NCI-H1436 (cell line): ENCODE measurements around the gene KDM4B.

Experiments used
- DNase-seq: peaks from one replicate; lab custom pipeline; 2025; lab: John Stamatoyannopoulos, UW

The KDM4B gene

DNA sequence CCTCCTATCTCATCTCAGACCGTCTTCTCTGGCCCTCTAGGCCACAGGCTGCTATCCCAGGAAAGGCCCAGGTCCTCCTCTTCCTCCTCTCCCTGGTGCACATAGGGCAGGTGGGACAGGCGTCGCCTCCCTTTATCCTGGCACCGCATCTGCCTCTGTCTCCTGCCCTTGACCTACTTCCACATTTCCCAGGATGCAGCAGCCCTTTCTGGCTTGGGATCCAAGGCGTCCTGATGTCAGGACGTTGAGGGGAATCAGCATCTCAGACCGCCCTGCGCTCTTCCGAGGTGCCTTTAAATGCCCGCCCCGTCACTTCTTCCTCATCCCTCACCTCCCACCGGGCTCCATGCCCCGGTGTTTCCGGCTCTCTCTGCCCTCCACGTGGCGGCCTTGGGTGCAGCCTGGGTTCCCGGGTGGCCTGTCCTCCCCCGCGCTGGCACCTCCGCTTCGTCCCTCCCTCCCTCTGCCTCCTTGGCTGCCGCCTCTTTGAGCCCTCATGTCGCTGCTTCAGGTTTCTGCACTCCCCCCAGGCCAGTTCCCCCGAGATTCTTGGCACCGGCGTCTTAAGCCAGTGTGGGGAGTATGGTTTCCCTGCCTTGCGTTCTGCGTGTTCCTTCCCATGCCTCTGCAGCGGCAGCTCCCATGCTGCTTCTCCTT, 66.3 kb downstream of the KDM4B start:
- no peak for DNase-seq

DNA sequence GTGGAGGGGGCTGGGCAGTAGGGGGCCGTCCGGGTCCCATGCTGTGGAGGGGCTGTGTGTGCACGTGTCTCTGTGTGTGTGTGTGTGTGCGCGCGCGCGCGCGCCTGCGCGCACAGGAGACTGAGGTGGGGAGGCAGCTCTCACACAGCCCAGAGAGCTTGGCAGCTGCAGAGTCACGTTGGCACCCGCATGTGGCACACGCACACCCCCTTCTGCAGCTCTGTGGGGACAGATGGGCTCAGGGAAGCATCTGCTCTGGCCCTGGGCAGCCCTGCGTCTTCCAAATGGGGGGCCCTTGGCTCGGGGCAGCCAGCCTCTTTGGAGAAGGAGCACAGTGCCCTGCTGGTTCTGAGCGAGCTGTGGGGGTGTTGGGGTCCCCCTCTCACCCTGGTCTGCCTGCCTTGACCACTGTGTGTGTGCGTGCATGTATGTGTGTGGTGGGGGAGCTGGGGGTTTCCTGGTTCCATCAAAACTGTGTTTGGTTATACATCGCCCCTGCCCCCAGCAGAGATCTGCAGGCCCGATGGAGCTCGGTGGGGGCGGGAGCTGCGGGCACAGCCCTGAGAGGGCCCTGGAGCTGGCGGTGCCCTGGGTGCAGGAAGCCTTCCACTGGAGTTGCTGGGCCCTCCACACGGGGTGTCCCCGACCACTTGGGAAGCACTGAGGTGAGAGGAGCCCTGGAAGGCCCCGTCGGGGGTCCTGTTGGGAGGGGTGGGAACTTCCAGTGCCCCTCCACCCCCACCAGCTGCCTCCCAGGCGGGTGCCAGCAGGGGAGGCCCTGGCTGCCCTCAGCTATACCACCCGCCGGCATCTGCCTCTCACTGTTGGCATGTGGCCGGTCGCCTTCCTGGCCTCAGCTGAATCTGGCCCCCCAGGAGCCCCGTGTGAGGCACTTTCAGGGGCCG, 67.1 kb downstream of the KDM4B start:
- DNase-seq, result no peak

DNA sequence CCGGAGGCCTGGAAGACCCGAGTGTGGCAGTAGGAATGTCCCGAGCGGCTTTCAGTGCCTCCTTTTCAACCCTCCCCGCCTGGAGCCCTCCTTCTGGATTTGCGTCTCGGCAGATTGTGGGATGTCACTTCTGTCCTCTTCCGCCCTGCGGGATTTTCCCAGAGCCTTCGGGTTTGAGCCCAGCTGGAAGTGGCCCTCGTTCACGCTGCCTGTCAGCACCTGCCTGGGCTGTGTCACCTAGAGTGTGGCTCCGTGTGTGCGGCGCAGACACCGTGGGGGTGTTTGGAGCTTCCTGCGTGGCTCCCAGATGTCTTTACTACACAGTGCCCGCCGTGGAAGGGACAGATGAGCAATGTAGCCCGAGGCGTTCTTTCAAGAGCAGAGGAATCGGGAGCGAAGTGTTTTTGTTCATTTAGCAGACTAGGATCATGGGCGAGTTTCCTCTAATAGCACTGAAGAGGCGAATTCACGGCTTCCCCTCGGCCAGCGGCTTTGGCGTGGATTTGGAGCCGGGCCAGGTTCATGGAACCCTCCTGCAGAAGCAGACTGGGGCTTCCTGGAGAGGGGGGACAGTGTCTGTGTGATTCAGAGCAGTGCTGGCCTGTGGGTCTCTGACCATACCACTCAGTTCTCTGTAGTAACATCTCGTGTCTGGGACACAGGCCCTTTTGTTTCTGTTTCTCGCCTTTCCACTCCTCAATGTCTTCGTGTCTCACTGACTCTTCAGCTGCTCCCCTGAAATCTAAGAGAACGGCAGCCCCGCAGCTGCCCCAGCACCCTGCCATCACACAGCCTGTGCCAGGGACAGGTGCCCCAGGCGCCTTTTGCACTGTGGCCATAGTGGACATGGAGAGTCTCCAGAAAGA, 68.0 kb downstream of the KDM4B start:
- no peak for DNase-seq

DNA sequence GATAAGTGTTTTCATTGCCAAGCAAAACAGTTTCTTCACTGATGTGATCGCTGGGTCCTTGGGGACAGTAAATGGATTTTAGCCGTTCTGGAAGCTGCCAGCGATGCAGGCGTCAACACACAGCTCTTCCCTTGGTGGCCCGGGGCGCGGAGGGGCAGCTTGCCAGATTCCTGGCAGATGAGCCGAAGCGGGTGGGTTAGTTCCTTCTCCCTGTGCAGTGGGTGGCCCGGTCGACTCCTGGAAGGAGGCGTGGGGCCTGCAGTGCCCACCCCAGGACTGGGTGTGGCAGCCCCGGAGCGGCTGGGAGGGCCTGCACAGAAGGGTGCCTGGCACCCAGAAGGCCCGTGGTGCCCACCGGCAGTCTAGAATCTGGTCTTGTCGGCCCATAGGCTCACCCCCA, 69.0 kb downstream of the KDM4B start:
- peak; percentile 75 for DNase-seq

DNA sequence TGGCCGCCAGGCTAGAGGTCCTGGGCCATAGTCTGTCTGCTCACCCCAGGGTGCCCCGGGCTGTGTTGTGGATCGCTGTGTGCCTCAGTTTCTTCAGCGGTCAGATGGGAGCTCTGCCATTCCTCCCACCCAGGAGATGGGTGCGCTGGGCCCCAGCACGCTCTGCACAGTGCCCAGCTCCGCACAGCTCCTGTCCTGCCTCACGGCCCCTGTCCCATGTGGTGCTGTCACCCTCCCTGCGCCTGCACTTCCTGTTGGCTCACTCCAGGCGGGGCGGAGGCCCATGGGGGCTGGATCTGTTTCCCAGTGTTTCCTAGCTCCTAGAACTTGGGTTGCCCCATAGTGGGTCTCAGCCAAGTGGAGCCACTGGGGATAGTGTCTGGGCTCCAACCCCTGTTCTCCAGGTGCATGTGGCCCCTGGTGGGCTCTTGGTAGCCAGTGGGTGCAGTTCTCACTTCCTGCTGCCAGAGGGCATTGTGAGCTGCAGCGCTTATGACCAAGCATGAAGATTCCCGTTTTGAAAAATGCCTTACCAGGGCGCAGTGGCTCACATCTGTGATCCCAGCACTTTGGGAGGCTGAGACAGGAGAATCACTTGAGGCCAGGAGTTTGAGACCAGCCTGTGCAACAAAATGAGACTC, 69.8 kb downstream of the KDM4B start:
- no peak for DNase-seq

DNA sequence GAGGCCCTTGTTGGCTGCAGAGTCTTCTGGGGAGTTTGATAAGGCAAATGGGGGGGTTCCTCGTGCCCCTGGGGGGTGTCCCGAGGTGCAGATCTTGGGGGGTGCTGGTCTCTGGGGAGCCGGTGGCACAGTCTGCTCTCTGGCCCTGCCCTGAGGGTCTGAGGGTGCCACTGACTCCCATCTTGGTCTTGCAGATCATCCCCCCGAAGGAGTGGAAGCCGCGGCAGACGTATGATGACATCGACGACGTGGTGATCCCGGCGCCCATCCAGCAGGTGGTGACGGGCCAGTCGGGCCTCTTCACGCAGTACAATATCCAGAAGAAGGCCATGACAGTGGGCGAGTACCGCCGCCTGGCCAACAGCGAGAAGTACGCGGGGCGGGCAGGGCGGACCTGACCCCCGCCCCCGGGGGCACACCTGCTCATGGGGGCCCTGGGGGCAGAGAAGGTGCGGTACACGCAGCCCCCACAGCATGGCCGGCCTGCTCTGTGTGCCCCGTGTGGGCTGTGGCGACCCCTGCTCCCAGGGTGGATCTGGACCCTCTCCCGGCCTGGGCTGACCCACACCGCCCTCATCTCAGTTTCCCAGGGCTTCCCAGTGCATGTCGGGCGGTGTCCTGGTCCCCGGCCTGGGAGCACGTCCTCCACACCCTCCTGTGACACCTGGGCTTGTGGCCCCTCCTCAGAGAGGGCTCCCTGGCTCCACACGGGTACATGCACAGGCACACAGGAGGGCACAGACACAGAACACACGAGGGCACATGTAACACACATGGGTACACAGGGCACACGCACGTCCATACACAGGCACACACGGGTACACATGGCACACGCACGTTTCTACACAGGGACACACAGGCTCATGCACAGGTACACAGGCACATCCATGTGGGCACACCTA, 71.0 kb downstream of the KDM4B start:
- no peak for DNase-seq

DNA sequence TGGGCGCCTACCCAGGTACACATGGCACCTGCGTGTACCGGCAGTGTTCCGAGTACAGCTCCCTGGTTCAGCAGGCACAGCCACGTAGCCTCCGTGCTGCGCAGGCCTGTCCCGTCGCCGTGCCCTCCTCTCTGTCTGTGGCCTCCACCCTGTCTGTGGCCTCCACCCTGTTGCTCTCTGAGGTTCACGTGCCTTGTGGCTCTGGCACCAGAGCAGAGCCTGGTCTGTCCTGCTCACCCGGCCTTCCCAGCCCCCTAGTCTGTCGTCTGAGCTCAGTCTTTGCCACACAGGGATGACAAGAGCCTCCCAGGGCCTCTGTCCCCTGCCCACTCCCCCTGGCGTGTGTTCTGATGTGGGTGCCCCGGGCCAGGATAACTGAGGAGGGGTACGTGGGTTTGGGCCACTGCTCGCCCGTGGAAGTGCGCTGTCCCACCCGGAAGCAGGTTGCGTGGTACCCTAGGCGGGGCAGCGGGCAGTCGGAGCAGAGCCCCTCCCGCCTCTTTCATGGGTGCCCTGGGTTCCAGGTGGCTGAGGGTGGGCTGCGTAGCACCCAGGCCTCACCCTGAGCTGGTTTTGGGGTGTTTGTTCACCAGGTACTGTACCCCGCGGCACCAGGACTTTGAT, 71.7 kb downstream of the KDM4B start:
- no peak for DNase-seq

DNA sequence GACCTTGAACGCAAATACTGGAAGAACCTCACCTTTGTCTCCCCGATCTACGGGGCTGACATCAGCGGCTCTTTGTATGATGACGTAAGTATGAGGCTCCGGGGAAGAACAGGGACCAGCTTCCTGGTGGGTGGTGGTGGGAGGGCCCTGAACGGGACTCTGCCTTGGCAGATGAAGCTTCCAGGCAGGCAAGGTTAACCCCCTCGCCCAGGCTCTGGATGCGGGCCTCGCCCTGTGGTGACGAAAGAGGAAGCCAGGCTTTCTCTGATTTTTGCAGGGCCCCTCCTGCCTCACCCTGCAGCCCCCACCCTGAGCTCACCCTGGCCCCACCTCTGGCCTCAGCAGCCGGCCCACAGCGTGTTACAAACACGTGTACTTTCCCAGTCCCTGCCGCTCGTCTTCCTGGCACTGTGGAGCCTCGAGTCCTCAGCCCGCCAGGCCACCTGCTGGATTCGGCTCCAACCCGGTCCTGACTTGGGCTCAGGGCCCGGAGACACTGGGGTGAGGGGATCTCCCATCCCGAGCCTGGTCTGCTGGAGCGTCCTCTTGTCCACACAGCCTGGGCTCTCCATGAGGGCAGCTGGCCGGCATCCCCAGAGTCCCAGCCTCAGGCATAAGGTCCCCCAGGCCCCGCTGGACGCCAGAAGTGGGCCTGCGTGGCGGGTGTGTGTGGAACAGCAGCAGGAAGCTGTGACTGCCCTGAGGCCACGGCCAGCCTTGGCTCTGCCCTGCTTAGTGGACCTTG, 72.4 kb downstream of the KDM4B start:
- no peak for DNase-seq

DNA sequence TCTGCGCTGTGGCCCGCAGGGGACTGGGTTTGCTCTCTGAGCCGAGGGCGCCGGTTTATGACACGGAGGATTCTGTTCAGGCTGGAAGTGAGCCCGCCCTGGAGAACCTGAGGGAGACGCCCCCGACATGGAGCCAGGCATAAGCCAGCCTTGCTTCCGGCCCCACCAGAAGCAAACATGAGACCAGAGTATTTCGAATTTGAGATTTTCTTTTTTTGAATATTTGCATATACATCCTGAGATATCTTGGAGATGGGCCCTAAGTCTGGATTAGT, 72.9 kb downstream of the KDM4B start:
- DNase-seq, result no peak

DNA sequence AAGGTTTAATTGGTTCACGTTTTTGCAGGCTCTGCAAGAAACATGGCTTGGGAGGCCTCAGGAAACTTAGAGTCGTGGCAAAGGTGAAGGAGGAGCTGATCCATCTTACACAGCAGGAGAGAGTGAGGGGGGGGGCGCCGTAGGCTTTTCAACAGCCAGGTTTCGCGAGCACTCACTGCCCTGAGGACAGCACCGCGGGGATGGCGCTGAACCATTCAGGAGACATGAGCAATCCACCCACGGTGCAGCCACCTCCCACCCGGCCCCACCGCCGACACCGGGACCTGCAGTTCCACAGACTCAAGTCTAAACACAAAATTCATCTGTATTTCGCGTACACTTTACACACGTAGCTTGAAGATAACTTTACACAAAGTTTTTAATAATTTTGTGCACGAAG, 73.6 kb downstream of the KDM4B start:
- DNase-seq, result no peak

DNA sequence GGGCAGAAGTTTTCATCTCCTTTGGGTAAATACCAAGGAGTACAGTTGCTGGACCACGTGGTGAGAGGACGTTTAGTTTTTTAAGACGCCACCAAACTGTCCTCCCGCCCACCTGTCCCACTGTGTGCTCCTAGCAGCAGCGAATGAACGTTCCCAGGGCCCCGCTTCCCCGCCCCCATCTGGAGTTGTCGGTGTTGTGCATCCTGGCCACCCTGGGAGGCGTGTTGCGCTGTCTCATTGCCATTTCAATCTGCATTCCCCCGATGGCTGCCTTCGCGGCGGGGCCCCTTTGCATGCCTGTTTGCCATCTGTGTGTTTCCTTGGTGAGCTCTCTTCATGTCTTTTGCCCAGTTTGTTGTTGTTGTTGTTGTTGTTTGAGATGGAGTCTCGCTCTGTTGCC, 76.1 kb downstream of the KDM4B start:
- DNase-seq, result no peak

DNA sequence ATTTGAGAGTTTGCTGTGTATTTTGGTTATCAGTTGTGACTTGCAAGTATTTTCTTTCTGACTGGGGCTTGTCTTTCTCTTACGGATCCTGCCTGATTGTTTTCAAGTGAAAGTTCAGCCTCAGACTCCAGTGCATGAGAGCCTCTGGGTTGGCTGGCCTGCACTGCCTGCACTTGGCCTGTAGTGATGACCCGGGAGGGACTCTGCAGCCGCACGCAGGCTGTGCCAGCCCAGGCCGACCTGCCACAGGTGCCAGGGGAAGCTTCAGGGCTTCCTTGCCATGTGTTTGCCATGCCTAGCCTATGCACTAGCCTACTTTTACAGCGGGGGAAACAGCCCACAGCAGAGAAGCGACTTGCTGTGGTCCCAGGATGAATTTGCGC, 77.0 kb downstream of the KDM4B start:
- DNase-seq, result no peak

DNA sequence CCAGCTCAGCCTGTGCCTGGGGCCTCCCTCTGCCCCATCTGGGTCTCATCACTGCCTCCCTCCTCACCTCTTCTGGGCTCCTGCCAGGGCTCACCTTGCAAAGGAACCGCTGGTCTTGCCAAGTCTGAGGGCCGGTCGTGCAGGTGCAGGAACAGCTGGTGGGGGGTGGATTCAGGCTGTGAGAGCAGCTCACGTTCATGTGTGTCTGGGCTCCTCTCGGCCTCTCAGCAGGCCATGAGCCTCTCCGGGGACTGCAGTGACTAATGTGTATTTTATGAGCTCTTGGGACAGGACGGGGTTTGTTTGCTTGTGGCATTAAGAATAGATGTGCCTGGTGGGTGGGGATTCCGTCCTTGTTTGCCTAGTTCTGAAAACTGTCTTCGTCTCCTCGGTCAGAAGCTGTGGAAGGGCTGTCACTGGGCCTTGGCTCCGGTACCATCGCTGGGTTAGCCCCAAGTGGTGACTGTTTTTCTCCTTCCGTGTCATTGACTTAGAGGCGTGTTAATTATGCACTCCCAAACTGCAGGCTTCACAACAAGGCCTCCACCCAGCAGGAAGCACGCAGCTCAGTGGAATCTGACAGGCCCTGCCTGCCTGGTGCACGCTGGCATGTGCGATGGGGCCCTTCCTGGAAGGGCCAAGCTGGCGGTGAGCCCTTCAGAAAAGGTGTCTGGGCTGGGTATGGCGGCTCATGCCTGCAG, 77.6 kb downstream of the KDM4B start:
- peak; percentile 69 for DNase-seq

DNA sequence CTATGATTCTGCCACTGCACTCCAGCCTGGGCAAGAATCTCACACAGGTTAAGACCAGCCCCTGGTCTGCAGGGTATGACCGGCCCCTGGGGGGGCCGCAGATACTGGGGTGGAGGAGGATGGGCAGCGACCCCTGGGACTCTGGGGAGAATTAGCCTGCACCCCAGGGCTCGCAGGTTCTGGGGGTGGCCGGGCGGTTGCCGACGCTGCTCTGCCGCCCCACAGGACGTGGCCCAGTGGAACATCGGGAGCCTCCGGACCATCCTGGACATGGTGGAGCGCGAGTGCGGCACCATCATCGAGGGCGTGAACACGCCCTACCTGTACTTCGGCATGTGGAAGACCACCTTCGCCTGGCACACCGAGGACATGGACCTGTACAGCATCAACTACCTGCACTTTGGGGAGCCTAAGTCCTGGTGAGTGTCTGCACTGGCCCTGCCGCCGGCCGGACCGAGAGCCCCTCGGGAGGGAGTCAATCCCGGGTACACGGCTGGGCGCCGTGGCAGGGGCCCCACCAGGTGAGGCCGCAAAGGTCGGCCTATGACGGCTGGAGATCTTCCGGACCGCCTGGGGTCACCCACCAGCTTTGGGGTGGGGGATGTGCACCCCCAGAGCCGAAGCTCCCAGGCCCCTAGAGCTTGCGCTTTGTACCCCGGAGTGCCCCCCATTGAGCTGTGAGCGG, 78.5 kb downstream of the KDM4B start:
- no peak for DNase-seq

DNA sequence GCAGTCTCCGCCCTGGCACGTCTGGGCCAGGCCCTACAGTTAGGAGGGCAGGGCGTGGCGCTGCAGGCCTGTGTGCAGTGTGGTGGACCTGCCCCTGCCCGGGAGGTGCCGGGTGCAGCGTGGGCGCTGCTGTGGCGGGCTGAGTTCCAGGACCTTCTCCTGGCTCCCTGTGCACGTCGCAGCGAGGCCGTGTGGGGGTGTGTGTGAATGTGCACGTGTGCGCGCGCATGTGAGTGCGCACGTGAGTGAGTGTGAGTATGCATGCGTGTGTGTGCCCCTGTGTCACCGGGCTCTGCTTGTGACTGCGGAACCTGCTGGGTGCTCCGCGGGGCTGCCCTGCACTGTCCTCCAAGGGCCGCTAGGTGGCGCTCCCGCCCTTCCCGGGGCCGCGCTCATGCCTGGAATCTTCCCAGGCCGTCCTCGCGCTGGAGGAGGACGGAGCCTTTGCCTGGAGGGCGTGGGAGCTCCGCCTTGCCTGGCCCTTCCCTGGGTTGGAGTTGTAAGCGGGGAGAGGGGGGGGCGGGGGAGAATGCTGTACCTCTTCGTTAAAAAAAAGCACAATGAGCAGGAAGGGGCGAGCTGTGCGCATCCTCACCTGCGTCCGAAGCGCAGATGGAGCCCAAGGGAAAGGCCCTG, 79.3 kb downstream of the KDM4B start:
- peak; percentile 65 for DNase-seq

DNA sequence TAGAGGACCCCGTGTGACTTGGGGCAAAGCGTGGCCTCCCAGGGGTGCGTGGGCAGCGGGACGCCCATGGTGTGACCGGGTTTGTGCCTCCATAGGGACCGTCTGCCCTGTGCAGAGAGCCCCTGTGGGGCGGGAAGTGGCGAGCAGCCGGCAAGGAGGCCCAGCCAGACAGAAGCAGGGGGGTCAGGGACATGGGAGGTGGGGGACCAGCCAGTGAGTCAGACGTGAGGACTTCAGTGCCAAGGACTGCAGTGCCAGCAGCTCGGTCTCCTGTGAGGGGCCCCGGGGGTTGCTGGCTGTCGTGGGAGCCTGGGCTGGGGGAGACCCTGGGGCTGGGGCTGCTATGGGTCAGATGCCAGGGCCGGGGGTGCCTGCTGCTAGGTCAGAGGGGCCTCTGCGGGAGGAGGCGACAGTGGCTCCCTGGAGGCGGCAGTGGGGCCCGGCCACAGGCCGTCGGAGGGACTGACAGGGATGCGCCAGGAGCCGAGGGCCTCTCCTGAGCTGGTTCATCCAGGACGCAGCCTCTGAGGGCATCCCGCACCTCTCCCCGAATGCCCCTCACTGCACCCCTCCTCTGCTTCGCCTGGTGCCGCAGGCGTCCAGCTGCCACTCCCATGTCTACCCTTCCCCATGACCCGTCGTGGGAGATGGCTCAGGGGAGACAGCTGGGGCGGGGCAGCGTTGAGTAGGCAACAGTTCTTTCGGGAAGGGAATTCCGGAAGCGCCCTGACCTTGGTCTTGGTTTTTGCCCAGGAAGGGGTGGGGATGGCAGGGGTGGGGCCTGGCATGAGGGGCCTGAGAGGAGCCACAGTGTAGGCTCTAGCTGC, 80.0 kb downstream of the KDM4B start:
- DNase-seq, result no peak

DNA sequence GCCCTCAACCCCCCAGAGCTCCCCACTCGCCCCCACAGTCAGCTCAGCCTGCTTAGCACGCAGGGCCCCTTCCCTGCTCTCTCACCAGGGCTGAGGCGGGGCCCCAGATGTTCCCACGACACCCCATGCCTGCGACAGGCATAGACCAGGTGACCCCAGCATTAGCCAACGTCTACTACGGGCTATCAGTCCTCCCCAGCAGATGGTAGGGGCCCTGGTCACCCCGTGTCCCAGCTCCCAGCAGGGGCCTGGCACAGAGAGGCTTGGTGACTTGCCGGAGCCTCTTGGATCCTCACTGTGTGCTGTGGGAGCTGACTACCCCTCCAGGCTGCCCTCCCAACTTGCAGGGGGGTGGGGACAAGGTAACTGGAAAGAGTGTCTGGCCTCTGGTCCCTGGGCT, 80.6 kb downstream of the KDM4B start:
- DNase-seq, result no peak
